Measurements from ENCODE around the gene SLC25A41.

SLC25A41 gene

DNA sequence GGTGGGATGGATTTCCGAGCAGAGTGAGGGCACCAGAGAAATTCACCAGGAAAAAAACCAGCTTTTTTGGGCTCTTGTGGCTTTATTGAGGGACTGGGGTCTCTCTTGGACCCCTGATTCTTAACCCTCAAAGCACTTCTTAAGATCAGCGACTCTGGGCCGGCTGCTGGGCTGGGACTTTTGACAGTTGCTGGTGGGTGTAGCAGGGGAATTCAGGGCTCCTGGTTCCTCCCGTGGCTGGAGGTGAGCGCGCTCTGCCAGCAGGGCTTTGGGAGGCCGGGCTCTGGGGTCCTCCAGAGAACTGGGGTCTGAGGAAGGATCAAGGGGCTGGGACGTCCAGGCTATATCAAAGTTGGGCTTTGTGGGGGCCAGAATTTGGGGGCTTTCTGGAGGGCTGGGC lies 33.8 kb upstream of the SLC25A41 start:
- Mint-ChIP-seq H3K4me3 (no peak overlapping the region), H3K9me3 (no peaks in the 10 kb centered on the region), H3K36me3 (ENCODE audit: low read depth) (peaks cover 17% of the 10 kb centered on the region), H3K27me3 (no peaks in the 10 kb centered on the region), H3K4me1 (ENCODE audit: low read depth) (no peaks in the 10 kb centered on the region), H3K27ac (no peak overlapping the region)

DNA sequence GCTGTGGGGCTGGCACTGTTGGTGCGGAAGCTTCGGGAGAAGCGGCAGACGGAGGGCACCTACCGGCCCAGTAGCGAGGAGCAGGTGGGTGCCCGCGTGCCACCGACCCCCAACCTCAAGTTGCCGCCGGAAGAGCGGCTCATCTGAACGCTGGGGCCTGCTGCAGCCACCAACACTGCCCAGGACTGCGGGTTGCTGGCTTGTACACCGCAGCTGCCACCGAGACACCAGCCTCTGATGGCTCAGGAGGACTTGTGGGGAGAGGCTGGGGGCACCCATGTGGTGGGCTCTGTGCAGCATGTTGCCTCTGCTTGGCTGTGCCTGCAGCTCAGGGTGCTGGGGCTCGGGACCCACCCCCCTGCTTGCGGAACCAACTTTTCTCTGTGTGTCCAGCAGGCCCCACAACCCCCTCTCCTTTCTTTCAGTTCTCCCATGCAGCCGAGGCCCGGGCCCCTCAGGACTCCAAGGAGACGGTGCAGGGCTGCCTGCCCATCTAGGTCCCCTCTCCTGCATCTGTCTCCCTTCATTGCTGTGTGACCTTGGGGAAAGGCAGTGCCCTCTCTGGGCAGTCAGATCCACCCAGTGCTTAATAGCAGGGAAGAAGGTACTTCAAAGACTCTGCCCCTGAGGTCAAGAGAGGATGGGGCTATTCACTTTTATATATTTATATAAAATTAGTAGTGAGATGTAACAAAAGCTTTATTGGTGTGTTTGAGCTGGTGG lies 33.1 kb upstream of the SLC25A41 start:
- H3K9me3 Mint-ChIP-seq = no peaks in the 10 kb centered on the region
- no peaks in the 10 kb centered on the region for H3K4me1 Mint-ChIP-seq (ENCODE audit: low read depth)
- peaks cover 17% of the 10 kb centered on the region for H3K36me3 Mint-ChIP-seq (ENCODE audit: low read depth)
- H3K4me3 Mint-ChIP-seq = no peak overlapping the region
- no peaks in the 10 kb centered on the region for H3K27me3 Mint-ChIP-seq
- no peak overlapping the region for H3K27ac Mint-ChIP-seq

DNA sequence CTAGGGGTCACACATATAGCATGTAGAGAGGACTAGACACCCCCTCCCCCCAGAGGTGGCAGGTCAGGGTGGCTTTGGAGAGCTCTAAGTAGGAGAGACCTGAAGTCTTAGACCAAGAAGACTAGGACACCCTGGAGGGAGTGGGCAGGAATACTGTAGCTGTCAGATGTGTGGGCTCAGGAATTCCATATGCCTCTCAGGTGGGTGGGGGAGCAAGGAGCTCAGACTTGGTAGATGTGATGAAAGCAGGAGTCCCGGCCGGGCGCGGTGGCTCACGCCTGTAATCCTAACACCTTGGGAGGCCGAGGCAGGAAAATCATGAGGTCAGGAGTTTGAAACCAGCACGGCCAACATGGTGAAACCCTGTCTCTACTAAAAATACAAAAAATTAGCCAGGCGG lies 32.1 kb upstream of the SLC25A41 start:
- peaks cover 17% of the 10 kb centered on the region for H3K36me3 Mint-ChIP-seq (ENCODE audit: low read depth)
- no peaks in the 10 kb centered on the region for H3K9me3 Mint-ChIP-seq
- peaks cover under 1% of the 10 kb centered on the region for H3K4me1 Mint-ChIP-seq (ENCODE audit: low read depth)
- no peak overlapping the region for H3K4me3 Mint-ChIP-seq
- no peak overlapping the region for H3K27ac Mint-ChIP-seq
- no peaks in the 10 kb centered on the region for H3K27me3 Mint-ChIP-seq

DNA sequence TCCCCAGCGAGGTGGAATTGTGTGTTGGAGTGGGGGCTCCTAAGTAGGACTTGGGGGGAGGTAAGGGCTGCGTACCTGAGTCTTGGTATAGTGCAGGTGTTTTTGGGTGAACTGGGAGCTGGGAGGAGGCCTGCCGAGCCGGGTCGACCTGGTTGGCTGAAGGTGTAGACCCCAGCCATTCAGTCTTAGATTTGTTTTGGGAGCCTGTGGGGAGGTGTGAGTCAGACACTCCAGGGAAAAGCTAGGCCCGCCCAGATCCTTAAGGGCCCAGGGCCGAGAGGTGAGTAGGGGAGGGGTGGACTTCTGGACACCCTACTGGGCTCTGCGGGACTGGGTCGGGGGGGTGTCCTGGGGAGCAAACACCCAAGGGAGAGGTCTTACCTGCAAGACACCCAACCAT lies 31.4 kb upstream of the SLC25A41 start:
- Mint-ChIP-seq H3K9me3 (no peaks in the 10 kb centered on the region), H3K4me3 (no peak overlapping the region), H3K4me1 (ENCODE audit: low read depth) (peaks cover 6% of the 10 kb centered on the region)

DNA sequence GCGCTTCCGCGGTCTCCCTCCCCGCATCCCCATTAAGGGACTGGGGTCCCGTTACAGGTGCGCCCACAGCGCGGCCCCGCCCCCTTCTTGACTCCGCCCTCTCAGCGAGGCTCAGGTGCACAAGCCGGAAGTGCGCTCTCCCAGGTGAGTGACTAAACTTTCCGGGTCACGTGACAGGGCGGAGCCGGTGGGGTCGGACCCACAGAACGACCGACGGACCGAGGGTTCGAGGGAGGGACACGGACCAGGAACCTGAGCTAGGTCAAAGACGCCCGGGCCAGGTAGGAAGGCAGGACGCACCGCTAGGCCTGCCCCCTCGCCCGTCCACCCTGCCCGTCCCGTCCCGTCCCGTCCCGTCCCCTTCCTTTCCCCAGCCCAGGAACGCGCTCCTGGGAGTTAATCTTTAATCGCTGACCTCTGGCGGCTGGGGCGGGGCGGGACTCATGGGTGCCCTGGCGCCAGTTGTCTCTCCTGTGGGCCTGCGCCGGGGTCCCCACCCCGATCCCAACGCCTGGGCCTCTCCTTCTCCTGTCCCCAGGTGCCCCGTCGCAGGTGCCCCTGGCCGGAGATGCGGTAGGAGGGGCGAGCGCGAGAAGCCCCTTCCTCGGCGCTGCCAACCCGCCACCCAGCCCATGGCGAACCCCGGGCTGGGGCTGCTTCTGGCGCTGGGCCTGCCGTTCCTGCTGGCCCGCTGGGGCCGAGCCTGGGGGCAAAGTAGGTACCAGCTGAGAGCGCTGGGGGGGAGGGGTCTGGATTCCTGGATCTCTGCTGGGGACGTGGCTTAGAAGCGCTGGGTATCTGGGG lies 30.7 kb upstream of the SLC25A41 start, which contains the start of gene CRB3:
CRB3 (plus strand) TSS at position 202 of the 804 bp plus-strand sequence; CDS start at position 633, 431 bp downstream.
- Mint-ChIP-seq H3K9me3 (no peaks in the 10 kb centered on the region), H3K27me3 (no peaks in the 10 kb centered on the region), H3K36me3 (ENCODE audit: low read depth) (peaks cover 6% of the 10 kb centered on the region), H3K4me1 (ENCODE audit: low read depth) (peaks cover 9% of the 10 kb centered on the region), H3K4me3 (no peak within 1 kb of the TSS), H3K27ac (no peak within 1 kb of the TSS)

More for the DNA sequence above, 31.4 kb upstream of the SLC25A41 start:
- Mint-ChIP-seq H3K36me3 (ENCODE audit: low read depth) (peaks cover 13% of the 10 kb centered on the region), H3K27me3 (no peaks in the 10 kb centered on the region), H3K27ac (no peak overlapping the region)

DNA sequence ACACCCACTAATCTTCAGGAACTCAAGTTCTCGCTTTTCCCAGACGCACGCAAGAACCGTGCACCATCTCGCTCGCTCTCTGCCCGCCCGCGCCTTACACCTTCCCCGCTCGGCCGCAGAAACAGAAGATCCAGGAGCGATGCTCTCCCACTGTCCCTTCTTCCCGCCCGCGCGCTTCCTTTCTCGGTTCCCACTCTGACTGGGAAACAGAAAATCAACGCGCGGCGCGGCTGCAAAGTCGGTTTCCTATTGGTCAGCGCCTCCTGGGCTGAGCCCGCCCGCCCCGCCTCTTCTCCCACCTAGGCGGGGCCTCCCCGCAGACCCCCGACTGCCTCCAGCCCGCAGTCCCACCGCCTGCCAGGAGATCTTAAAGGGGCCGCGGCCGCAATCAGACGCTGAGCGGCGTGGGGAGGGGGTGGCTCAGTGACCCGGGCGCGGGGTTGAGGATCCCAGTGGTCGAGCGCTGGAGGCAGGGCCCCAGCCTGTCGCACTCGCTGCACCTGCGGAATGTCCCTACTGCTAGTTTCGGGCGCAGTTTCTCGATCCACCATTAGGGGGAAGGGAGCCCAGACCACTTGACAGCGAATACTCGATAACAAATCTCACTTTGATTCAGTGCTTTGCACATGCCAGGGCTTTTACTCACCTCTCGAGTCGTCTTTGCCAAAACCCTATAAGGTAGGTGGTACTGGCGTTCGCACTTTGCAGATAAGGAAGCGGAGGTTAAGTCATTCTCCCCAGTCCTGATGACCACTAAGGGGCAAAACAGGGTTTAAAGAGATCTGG lies 26.7 kb upstream of the SLC25A41 start:
- no peaks in the 10 kb centered on the region for H3K27me3 Mint-ChIP-seq
- peaks cover 22% of the 10 kb centered on the region for H3K4me1 Mint-ChIP-seq (ENCODE audit: low read depth)
- H3K36me3 Mint-ChIP-seq (ENCODE audit: low read depth) = peaks cover 3% of the 10 kb centered on the region
- H3K9me3 Mint-ChIP-seq = peaks cover 2% of the 10 kb centered on the region
- peak overlapping the region; percentile 87 for H3K4me3 Mint-ChIP-seq
- H3K27ac Mint-ChIP-seq = peak overlapping the region; percentile 87

DNA sequence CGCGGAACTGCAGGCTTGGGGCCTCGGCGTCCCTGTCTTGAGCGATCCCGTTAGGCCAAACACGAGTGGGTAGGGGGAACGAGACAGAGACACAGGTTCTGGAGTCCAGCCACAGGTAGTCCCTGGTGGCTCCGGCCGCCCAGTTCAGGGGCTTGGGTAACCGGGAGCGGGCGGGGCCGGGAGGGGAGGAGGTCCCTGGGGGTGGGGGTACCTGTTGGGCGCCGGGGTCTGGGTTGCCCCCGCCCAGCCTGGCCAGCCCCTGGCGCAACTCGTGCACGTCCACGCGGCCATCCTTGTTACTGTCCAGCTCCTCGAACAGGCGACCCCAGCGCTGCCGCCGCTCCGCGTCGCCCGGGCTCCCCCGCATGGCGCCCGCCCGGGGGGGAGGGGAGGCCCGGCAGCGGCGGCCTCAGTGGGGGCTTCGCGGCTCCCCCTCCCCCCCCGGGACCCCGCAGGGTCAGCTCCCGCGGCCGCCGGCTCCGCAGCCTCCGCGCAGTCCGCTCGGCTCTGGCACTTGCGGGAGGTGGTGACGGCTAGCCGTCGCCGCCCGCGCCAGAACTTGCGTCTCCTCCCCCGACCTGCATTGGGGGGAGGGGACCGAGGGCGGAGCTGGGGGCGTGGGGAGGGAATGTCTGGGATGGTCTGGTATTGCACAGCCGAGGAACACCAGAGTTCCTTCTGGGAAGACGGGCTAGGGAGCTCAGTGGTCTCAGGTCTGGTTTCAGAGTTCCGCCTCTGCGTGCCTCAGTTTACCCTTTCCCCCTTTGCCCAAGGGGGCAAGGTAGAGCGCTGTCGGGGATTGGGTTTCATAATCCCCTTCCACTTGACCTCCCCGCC lies 25.9 kb upstream of the SLC25A41 start, which contains the start of gene SLC25A23:
SLC25A23 (minus strand) TSS at position 531 of the 837 bp plus-strand sequence; CDS start at position 367, 164 bp downstream.
- Mint-ChIP-seq H3K4me3 (peak within 1 kb of the TSS; percentile 87), H3K27ac (peak within 1 kb of the TSS; percentile 87), H3K4me1 (ENCODE audit: low read depth) (peaks cover 22% of the 10 kb centered on the region), H3K9me3 (peaks cover 7% of the 10 kb centered on the region), H3K27me3 (no peaks in the 10 kb centered on the region), H3K36me3 (ENCODE audit: low read depth) (peaks cover 11% of the 10 kb centered on the region)

DNA sequence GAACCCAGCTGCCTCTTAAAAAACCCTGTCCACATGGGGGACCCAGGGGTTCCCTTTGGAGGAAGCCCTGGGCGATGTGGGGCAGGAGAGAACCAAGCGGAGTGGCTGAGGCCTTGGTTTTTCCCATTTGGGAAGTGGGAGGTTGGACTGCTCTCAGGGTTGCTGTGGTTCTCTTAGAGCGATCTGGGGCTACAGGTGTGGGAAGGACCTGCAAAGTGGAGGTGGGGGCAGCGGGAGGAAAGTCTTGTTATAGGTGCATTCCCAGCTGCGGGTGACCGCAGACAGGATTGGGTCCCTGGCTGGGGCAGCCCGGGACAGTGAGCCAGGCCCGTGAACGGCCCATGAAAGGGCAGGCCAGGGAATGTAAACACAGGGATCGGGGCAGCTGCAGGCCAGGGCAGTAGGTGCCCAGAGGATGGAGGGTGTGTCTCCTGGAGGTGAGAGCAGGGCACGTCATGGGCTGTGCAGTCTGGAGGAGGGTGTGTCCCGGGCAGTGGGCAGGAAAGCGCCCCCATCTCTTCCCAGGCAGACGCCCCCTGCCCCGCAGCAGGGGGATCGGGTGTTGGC lies 25.2 kb upstream of the SLC25A41 start:
- H3K36me3 Mint-ChIP-seq (ENCODE audit: low read depth) = peaks cover 16% of the 10 kb centered on the region
- peaks cover 22% of the 10 kb centered on the region for H3K4me1 Mint-ChIP-seq (ENCODE audit: low read depth)
- peak overlapping the region; percentile 77 for H3K27ac Mint-ChIP-seq
- peaks cover 7% of the 10 kb centered on the region for H3K9me3 Mint-ChIP-seq
- H3K27me3 Mint-ChIP-seq = no peaks in the 10 kb centered on the region
- peak overlapping the region; percentile 83 for H3K4me3 Mint-ChIP-seq

DNA sequence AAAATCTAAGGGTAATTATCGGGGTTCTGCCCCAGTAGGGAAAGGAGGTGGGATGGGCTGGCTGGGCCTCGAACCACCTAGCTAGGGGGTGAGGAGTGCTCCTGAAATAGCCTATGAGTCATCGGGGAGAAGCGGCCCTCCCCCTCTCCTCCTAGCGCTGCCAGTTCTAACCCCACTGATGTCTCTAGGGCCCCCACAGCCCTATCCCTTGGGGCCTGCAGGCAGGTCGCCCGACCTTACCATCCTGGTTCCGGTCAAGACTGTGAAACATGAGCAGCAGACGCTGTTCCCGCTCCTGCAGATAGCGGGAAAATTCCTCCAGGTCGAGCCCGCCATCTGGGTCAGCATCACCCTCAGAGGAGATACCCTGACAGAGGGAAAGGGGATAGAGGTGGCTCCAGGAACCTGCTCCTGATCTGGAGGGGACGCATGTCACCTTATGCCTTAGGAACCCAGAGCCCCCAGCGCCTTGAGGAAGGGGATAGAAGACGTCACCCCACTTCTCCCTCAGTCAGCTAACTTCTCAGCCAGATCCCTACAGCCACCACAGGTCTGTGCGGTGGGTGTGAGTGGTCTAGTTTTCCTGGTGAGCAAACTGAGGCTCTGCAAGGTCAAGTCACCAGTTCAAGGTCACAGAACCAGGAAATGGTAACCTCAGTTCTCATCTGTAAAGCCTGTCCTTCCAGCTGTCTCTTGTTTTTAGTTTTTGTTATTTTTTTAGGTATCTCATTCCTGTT lies 24.6 kb upstream of the SLC25A41 start:
- H3K4me3 Mint-ChIP-seq = peak overlapping the region; percentile 83
- peaks cover 7% of the 10 kb centered on the region for H3K9me3 Mint-ChIP-seq
- H3K27me3 Mint-ChIP-seq = no peaks in the 10 kb centered on the region
- peaks cover 20% of the 10 kb centered on the region for H3K36me3 Mint-ChIP-seq (ENCODE audit: low read depth)
- H3K27ac Mint-ChIP-seq = peak overlapping the region; percentile 77
- H3K4me1 Mint-ChIP-seq (ENCODE audit: low read depth) = peaks cover 22% of the 10 kb centered on the region

DNA sequence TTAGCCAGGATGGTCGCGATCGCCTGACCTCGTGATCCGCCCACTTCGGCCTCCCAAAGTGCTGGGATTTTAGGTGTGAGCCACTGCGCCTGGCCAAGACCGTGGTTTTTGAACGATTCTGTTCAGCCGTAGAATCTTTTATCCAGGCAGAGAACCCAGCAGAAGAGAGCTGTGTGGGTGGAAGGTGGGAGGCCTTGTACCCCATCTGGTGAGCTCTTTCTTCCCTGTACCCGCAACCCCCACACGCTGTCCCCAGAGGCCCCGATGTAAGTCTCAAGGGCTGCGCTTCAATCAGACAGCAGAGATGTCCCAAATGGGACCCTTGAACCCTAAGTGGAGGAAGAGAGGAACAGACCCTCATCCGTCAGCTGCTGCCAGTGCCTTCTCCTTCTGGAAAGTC lies 22.4 kb upstream of the SLC25A41 start:
- H3K4me1 Mint-ChIP-seq (ENCODE audit: low read depth) = peaks cover 22% of the 10 kb centered on the region
- H3K4me3 Mint-ChIP-seq = no peak overlapping the region
- H3K27ac Mint-ChIP-seq = no peak overlapping the region
- H3K27me3 Mint-ChIP-seq = no peaks in the 10 kb centered on the region
- H3K36me3 Mint-ChIP-seq (ENCODE audit: low read depth) = peaks cover 20% of the 10 kb centered on the region
- peaks cover 7% of the 10 kb centered on the region for H3K9me3 Mint-ChIP-seq

DNA sequence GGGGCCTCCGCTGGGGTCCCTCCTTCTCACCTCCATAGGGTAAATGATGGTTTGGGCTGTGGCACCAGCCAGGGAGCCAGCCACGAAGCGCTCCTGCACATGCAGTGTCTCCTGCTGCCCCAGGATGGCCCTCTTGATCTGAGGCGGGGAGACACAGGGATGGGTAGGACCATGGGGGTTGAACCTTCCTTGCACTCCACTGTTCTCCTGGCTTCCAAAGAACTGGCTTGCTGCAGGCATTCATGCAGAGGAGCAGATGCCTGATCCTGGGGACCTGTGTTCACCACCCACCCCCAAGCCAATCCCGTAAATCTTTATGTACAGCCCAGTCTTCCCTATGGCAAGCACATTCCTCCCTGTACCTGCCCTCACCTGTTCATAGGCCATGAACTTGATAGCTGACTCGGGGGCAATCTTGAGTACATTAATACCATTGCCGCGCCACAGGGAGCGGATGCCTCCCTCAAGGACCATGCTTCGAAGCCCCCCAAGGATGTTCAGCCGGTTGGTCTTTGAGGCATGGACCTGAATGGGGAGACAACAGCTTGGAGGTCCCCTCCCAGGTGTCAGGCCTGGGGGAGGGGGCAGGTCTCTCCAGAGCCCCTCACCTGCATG lies 20.5 kb upstream of the SLC25A41 start:
- no peaks in the 10 kb centered on the region for H3K27me3 Mint-ChIP-seq
- peaks cover 7% of the 10 kb centered on the region for H3K9me3 Mint-ChIP-seq
- H3K27ac Mint-ChIP-seq = no peak overlapping the region
- H3K4me1 Mint-ChIP-seq (ENCODE audit: low read depth) = peaks cover 13% of the 10 kb centered on the region
- H3K4me3 Mint-ChIP-seq = no peak overlapping the region
- peaks cover 24% of the 10 kb centered on the region for H3K36me3 Mint-ChIP-seq (ENCODE audit: low read depth)

DNA sequence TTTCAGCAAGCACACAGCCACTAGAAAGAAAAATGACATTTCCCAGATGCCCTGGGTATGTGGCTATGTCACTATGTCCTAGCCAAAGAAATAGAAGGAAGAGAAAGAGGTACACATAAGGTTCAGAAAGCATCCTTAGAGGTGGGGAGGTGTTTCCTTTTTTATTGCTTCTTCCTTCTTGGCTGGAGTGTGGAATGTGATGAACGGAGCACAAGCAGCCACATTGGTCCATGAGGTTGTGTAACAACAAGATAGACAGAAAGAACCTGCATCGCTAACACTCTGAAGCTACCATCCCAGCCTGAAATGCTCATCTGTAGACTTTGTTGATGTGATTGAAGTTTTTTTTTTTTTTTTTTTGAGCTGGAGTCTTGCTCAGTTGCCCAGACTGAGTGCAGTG lies 19.3 kb upstream of the SLC25A41 start:
- Mint-ChIP-seq H3K27ac (no peak overlapping the region), H3K27me3 (no peaks in the 10 kb centered on the region), H3K4me3 (no peak overlapping the region), H3K4me1 (ENCODE audit: low read depth) (peaks cover 1% of the 10 kb centered on the region), H3K36me3 (ENCODE audit: low read depth) (peaks cover 24% of the 10 kb centered on the region), H3K9me3 (peaks cover 7% of the 10 kb centered on the region)

DNA sequence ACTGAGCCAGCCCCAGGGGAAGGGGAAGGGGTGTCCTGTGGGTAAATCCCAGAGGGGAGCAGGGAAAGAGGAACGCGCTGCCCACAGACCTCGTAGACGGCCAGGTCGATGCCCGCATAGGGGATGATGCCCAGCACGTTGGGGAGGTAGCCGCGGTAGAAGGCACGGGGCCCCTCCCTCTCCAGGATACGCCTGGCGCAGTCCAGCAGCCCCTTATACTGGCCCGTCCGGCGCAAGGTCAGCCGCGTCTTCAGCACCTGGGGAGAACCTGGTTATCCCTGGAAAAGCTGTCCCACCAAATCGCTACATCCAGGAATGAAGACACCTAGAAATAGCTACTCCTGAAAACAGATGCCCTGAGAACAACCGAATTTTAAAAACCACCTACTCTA lies 18.7 kb upstream of the SLC25A41 start:
- Mint-ChIP-seq H3K27ac (no peak overlapping the region), H3K9me3 (peaks cover 7% of the 10 kb centered on the region), H3K4me1 (ENCODE audit: low read depth) (no peaks in the 10 kb centered on the region), H3K27me3 (no peaks in the 10 kb centered on the region), H3K4me3 (no peak overlapping the region), H3K36me3 (ENCODE audit: low read depth) (peaks cover 24% of the 10 kb centered on the region)

Measured in stimulated activated naive CD8-positive, alpha-beta T cell treated with anti-CD3 and anti-CD28 coated beads, Interleukin-15, Interleukin-2, amounts not matched to agents 100 ng/mL and 50 ng/mL, for 24 hours (primary cell).